Left cardiac atrium (tissue), 4 donors: ENCODE measurements around the gene DRG2. TPM values are rescaled to one million over a fixed set of nuclear protein-coding genes. Genes with fewer than 3 reads are reported as not detected.

Source experiments
- ATAC-seq, 2 donors: fragments of 200-7000 bp; cut with Tn5 transposase; one replicate each; pipeline ENCODE4 v1.9.1; 2020; ENCODE audit warnings: mild to moderate bottlenecking in 2 of 2, moderate library complexity in 2 of 2
- DNase-seq: peaks from one replicate; pipeline ENCODE4 v3.0.0-alpha.2; 2020
- intact Hi-C, 2 donors: fragments of 100-400 bp; cut with DNase I; formaldehyde crosslinking; loops; one replicate each; pipeline versions ENCODE4 v1.14.1 to v1.15.1; 2022 to 2023
- long read RNA-seq: library from polyadenylated mRNA; unstranded; transcript quantifications from one replicate; pipeline ENCODE4 v2.0.0, GENCODE V29; 2021
- total RNA-seq, 2 donors: library from RNA; stranded (reverse); fragmentation: NEBNext Ultra II Directional; extraction: Animal tissue kit (Norgen Biotek cat#: 25700); gene quantifications; one replicate each; pipeline ENCODE4 v1.2.1, GENCODE V29; 2021
- donor health status: DM: no; HTN: yes; CAD: no.
- donor health status: DM: no; HTN: yes; CAD: no; lungs with severe emphysema.
- donor health status: DM: yes; HTN: yes; CAD: no.
- donor health status: Dilated cardiomyopathy.

Gene DRG2, protein sequence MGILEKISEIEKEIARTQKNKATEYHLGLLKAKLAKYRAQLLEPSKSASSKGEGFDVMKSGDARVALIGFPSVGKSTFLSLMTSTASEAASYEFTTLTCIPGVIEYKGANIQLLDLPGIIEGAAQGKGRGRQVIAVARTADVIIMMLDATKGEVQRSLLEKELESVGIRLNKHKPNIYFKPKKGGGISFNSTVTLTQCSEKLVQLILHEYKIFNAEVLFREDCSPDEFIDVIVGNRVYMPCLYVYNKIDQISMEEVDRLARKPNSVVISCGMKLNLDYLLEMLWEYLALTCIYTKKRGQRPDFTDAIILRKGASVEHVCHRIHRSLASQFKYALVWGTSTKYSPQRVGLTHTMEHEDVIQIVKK
- total RNA-seq: 10 to 100 TPM; 17.8 to 22.2 TPM
- long read RNA-seq, transcript DRG2-201 (13 exons, 1,964 nt): major isoform, 40 of 50 reads
- long read RNA-seq, partial matches to known transcripts: 1 of 50 reads
- long read RNA-seq, other reads (novel, unspliced or antisense): 8 of 50 reads

GRCh38 chr17:18087610-18088491 lies at the start of gene DRG2:
Gene DRG2, plus strand, starts transcription at chr17:18087948. Its CDS starts 76 bp downstream, at chr17:18088024.
- ATAC-seq: peak; percentile 97 to 98
- intact Hi-C loops: no loop called here
- peak; percentile 93 for DNase-seq

- intact Hi-C loops: loop anchor here (5.0 to 10.0 kb wide), 5 partner anchors 113 to 361 kb away; no protein-coding TSS in a partner anchor
- no peak for ATAC-seq
Observed at GRCh38 chr17:18038149-18038850, 49.4 kb upstream of the DRG2 start.

DNA sequence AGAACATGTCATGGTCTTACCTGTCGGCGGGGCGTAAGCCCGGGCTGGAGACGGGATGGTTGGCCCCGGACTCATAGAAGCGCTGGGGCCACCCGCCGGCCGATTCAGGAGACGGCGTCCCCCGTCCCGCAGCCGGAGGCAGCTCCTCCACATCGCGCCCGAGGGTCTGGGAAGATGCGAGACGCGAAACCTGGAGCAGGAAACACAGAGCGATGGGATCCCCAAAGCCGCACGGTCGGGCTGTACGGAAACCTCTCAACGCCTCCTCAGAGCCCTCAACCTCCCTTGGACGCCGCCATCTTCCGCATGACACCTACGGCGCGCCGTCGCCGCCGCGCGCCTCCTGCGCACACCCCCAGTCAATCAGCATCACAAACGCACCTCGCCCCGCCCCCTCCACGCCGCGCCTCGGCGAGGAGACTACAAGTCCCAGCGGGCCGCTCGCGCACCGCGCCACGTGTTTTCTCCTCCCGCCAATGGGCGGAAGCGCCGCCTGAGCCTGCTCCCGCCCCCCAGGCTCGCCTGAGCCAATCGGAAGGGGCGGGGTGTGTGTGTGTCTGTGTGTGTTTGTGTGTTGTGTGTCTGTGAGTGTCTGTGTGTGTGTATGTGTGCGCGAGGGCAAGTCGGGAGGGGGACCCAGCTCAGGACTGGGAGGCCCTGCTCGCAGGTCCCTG lies 48.8 kb upstream of the DRG2 start, which contains the start of the genes ATPAF2 and GID4:
TSS of gene ATPAF2 (minus strand) at position 308 of the 674 bp plus-strand sequence. CDS start at position 153, 155 bp downstream.
TSS of gene GID4 (plus strand) at position 548 of the 674 bp plus-strand sequence. CDS start at position 605, 57 bp downstream.
- peak; percentile 97 to 98 for ATAC-seq
- peak; percentile 100 for DNase-seq
- intact Hi-C loops: loop anchor here (5.0 to 10.0 kb wide), 5 partner anchors 114 to 362 kb away; no protein-coding TSS in a partner anchor

More at GRCh38 chr17:18038149-18038850, 49.4 kb upstream of the DRG2 start:
- DNase-seq: no peak

DNA sequence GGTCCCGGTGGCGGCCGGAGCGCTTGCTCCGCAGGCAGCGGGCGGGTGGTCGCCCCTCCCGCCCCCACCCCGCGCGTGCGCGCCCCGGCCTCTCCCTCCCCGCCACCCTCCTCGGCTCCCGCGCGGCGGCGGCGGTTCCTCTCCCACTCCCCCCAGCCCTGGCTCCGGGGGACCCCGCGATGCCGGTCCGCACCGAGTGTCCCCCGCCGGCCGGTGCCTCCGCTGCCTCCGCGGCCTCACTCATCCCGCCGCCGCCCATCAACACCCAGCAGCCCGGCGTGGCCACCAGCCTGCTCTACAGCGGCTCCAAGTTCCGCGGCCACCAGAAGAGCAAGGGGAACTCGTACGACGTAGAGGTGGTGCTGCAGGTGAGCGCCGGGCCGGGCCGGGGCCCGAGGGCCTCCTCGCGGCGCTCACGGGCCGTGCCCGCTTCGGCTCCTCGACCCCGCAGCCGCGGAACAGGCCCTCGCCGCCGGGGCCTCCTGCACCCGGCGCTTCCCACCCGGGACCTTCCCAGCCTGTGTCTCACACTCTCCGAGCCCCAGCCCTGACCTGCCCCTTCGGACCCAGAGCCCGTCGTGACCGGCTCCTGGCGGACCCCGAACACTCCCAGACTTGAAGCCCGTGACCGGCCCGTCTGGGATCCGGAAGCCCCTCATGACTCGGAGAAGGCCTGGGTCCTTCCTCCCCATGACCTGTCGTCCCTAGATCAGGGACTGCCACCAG lies 48.0 kb upstream of the DRG2 start:
- intact Hi-C loops: loop anchor here (5.0 to 10.0 kb wide), 5 partner anchors 115 to 362 kb away; no protein-coding TSS in a partner anchor
- ATAC-seq: peak; percentile 49 to 67
- DNase-seq: peak; percentile 35

DNA sequence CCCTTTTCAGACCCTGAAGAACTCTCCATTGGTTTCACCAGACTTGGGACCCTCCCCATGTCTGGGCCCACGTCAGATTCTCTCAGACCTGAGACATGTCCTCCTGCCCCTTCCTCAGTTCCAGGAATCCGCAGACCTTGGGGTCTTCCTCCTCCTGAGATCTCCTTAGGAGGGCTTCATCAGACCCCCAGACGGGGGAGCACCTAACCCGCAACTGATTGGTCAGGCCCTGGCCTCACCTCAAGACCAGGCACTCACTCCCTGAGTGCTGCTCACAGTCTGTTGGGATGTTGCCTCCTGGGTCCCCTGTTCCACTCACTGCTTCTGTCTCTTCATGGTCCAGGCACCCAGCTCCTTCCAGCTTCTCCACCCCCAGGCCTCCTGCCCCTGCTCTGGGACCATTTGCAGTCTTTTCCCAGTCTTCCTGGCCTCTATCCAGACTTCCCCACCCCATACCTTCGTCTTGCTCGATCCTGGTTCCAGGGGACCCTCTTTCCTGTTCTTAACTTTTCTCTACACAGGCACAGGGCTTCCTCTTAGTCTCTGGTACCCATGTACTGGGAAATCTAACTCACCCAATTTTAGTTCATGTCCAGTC lies 47.4 kb upstream of the DRG2 start:
- no peak for DNase-seq
- intact Hi-C loops: no loop called here
- no peak for ATAC-seq

DNA sequence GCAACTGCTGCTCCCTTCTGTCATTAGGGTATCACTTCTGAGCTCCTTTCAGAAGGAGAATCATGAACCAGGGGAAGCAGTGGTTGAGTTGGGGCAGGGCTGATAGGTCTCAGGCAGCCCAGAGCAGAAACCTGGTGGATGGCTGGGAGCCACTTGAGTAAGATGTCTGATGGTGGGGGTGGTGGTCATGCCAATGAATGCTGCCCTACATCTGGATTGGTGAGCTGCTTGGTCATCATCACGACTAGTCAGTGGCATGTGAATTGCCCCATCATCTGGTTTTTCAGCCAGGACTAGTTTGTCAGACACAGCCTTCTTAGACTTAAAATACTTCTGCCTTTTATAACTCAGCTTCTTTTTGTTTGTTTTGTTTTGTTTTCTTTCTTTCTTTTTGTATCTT lies 46.0 kb upstream of the DRG2 start:
- intact Hi-C loops: no loop called here
- DNase-seq: no peak

GRCh38 chr17:18042983-18043382 lies 44.8 kb upstream of the DRG2 start:
- intact Hi-C loops: no loop called here
- DNase-seq: no peak
- no peak for ATAC-seq

More for the DNA sequence above, 46.0 kb upstream of the DRG2 start:
- no peak for ATAC-seq

DNA sequence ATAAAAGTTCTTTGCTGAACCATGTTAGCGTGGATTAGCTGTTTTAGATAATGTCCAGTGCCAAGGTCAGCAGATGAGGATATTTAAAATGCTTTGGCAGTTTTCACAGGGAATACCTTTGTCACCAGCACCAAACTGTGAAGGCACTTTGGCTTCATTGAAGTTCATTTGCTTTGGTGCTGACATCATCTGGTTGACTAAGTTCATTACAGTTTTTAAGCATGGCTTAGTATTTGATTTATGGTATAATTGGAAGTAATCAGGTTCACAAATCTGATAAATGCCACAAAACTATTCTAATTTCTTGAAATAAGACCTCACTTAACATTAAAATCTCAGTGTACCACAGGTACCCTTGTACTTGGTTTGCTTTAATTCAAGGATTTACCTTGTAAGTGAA lies 44.3 kb upstream of the DRG2 start:
- DNase-seq (no peak), ATAC-seq (no peak)
- intact Hi-C loops: no loop called here

GRCh38 chr17:18044609-18045008 lies 43.1 kb upstream of the DRG2 start:
- intact Hi-C loops: no loop called here
- DNase-seq: no peak

GRCh38 chr17:18045691-18046350 lies 41.9 kb upstream of the DRG2 start:
- DNase-seq (no peak), ATAC-seq (no peak)
- intact Hi-C loops: no loop called here

More at GRCh38 chr17:18044609-18045008, 43.1 kb upstream of the DRG2 start:
- ATAC-seq: no peak

GRCh38 chr17:18055597-18055996 lies 32.2 kb upstream of the DRG2 start:
- ATAC-seq: no peak
- intact Hi-C loops: no loop called here
- no peak for DNase-seq

DNA sequence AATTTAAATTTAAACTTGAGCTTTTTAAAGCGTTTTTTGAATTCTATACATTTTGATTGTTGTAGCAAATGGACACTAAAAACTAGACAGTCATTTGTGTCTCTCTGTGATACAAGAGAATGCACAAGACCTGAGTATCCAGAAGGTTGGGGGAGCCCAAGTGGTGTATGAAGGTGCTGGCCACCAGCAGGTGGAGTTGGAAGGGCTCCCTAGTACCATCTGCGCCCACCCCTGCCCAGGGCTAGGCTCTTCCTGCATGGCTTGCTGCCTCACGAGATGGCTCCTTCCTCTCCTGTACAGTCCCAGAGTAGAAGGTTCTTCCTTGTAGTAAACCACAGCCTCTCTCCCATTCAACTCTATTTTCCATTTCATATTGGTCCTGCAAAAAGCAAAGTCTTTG lies 31.5 kb upstream of the DRG2 start:
- DNase-seq: no peak
- intact Hi-C loops: no loop called here
- ATAC-seq: no peak

- intact Hi-C loops: no loop called here
- DNase-seq (no peak), ATAC-seq (no peak)
Observed at GRCh38 chr17:18059283-18059682, 28.5 kb upstream of the DRG2 start.

DNA sequence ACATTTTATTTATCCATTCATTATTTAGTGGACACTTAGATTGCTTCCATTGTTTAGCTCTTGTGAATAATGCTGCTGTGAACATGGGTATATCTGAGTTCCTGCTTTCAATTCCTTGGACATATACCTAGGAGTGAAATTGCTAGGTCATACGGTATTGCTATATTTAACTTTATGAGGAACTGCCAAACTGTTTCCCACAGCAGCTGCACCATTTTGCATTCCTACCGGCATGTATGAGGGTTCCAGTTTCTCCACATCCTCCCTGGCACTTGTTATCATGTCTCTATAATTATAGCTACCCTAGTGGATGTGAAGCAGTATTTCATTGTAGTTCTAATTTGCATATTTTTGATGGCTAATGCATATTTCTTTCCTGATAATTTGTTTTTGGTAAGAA lies 23.7 kb upstream of the DRG2 start:
- DNase-seq (no peak), ATAC-seq (no peak)
- intact Hi-C loops: no loop called here

GRCh38 chr17:18065546-18065945 lies 22.2 kb upstream of the DRG2 start:
- DNase-seq (no peak), ATAC-seq (no peak)
- intact Hi-C loops: no loop called here

DNA sequence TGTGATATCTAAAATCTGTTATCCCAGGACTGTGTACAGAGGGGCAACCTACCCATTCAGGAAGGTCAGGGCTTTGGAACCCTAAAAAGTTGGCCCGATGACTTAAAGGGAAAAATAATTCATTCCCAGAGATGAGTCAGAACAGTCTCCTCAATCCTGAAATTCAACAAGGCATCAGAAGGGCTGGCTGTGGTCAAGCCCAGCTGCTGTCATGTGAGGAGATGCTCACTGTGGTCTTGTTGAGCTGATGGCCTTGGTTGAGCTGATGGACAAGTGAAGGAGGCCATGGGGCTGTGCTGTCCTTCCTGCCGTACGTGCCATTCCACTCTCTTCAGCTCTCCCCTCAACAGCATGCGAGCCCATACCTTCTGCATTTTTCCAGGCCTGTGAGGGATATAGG lies 20.9 kb upstream of the DRG2 start:
- intact Hi-C loops: no loop called here
- no peak for ATAC-seq

GRCh38 chr17:18069101-18069500 lies 18.6 kb upstream of the DRG2 start:
- ATAC-seq (no peak), DNase-seq (no peak)

More for the DNA sequence above, 20.9 kb upstream of the DRG2 start:
- no peak for DNase-seq

More at GRCh38 chr17:18069101-18069500, 18.6 kb upstream of the DRG2 start:
- intact Hi-C loops: no loop called here
